Endothelial cell of umbilical vein (primary cell): ENCODE data around the gene PIBF1. TPM values are rescaled to one million over a fixed set of nuclear protein-coding genes. Genes with fewer than 3 reads are reported as not detected.

Experiments used
- BruUV-seq: library from RNA; stranded (reverse); fragments of 400-500 nt; replicated peaks from 2 replicates; lab custom pipeline; 2021; lab: Mats Ljungman, UMichigan
- CTCF ChIA-PET: fragments of 300-600, 350-600 bp; sonication (Branson Sonifier 250); formaldehyde crosslinking; loops from one replicate; lab custom pipeline; 2021; ENCODE audit warnings: antibody characterized with exemption, inconsistent platforms; lab: Charles Lee
- POLR2A ChIA-PET: fragments of 300-600, 350-600 bp; sonication (Branson Sonifier 250); formaldehyde crosslinking; loops from one replicate; lab custom pipeline; 2021; ENCODE audit warnings: antibody characterized with exemption, inconsistent platforms; lab: Charles Lee
- DNase-seq: peaks from one replicate; pipeline ENCODE4 v3.0.0-alpha.2; 2011; ENCODE audit warnings: low read depth, low spot score
- FAIRE-seq: peaks from 2 replicates; lab custom pipeline; 2011; peaks lifted over from hg19 to GRCh38; lab: Jason Lieb, UNC
- H2AFZ ChIP-seq: 2 replicates; pipeline ENCODE4 v1.6.0; 2012; ENCODE audit warnings: low read depth, low read length, control low read depth, inconsistent platforms
- H3K27ac ChIP-seq: 2 replicates; pipeline ENCODE4 v1.5.1; 2011; ENCODE audit warnings: low read depth, mild to moderate bottlenecking, control low read depth, low read length, moderate library complexity; ENCODE audit not compliant: insufficient read depth
- H3K27me3 ChIP-seq, 2 experiments: 2 replicates each; pipeline versions ENCODE4 v1.6.0 to v1.6.1; 2011; ENCODE audit warnings: low read length in 2 of 2, mixed read lengths in 1 of 2; ENCODE audit not compliant: control insufficient read depth in 2 of 2, insufficient read depth in 2 of 2
- H3K36me3 ChIP-seq, 2 experiments: 2 replicates in 1 of 2; 3 replicates in 1 of 2; pipeline ENCODE4 v1.5.1; 2011; ENCODE audit warnings: low read length in 2 of 2, mild to moderate bottlenecking in 1 of 2, moderate library complexity in 1 of 2; ENCODE audit not compliant: control insufficient read depth in 2 of 2, insufficient read depth in 2 of 2; ENCODE audit errors: extremely low read depth in 1 of 2
- H3K4me1 ChIP-seq: 3 replicates; pipeline ENCODE4 v1.5.1; 2011; ENCODE audit warnings: mild to moderate bottlenecking, low read length; ENCODE audit not compliant: control insufficient read depth, insufficient read depth; ENCODE audit errors: extremely low read depth
- H3K4me2 ChIP-seq: 2 replicates; pipeline ENCODE4 v1.6.1; 2011; ENCODE audit warnings: low read length, control low read depth, mixed read lengths; ENCODE audit not compliant: insufficient read depth
- H3K4me3 ChIP-seq, 3 experiments: fragments of 200-600 bp in 1 of 3; sonication (generic), shearing (Covaris generic) in 1 of 3; replicated peaks in 1 of 3; 2 replicates each; pipeline ENCODE4 v1.5.1; 2011 to 2016; ENCODE audit warnings: control low read depth in 3 of 3, low read length in 3 of 3, mild to moderate bottlenecking in 2 of 3, inconsistent platforms in 1 of 3, low read depth in 1 of 3, moderate library complexity in 1 of 3; ENCODE audit not compliant: insufficient read depth in 1 of 3
- H3K79me2 ChIP-seq: 2 replicates; pipeline ENCODE4 v1.6.0; 2012; ENCODE audit warnings: low read length, inconsistent platforms; ENCODE audit not compliant: control insufficient read depth, insufficient read depth
- H3K9ac ChIP-seq: replicated peaks from 2 replicates; pipeline ENCODE3; 2011; ENCODE audit warnings: low read length, control low read depth; ENCODE audit not compliant: insufficient read depth; ENCODE audit errors: extremely low read depth
- H3K9me1 ChIP-seq: replicated peaks from 3 replicates; pipeline ENCODE4 v1.6.0; 2011; ENCODE audit warnings: mild to moderate bottlenecking, low read length; ENCODE audit not compliant: control insufficient read depth, insufficient read depth; ENCODE audit errors: extremely low read depth
- H3K9me3 ChIP-seq: replicated peaks from 2 replicates; pipeline ENCODE4 v1.5.1; 2012; ENCODE audit warnings: low read length, inconsistent platforms; ENCODE audit not compliant: control insufficient read depth, insufficient read depth
- H4K20me1 ChIP-seq: replicated peaks from 2 replicates; pipeline ENCODE3; 2011; ENCODE audit warnings: mild to moderate bottlenecking, low read length; ENCODE audit not compliant: control insufficient read depth, insufficient read depth; ENCODE audit errors: extremely low read depth
- EZH2 ChIP-seq: IDR thresholded peaks from 2 replicates; pipeline ENCODE4 v1.6.1; 2012; ENCODE audit warnings: borderline replicate concordance, low read depth, mild to moderate bottlenecking, moderate library complexity, low read length, inconsistent platforms; ENCODE audit not compliant: severe bottlenecking
- FOS ChIP-seq: IDR thresholded peaks from 2 replicates; pipeline ENCODE4 v1.6.1; 2011; ENCODE audit warnings: mild to moderate bottlenecking, low read length, moderate library complexity, borderline replicate concordance; ENCODE audit not compliant: insufficient read depth
- GATA2 ChIP-seq: IDR thresholded peaks from 2 replicates; pipeline ENCODE4 v1.7.0; 2011; ENCODE audit warnings: low read depth, mild to moderate bottlenecking, moderate library complexity, mixed read lengths, low read length; ENCODE audit not compliant: insufficient read length, insufficient read depth
- JUN ChIP-seq: IDR thresholded peaks from 2 replicates; pipeline ENCODE4 v1.6.1; 2011; ENCODE audit warnings: borderline replicate concordance, low read depth; ENCODE audit not compliant: insufficient read length, insufficient read depth
- MAX ChIP-seq: IDR thresholded peaks from 2 replicates; pipeline ENCODE4 v1.6.1; 2011; ENCODE audit not compliant: insufficient read depth, insufficient read length
- MYC ChIP-seq: IDR thresholded peaks from one replicate; pipeline ENCODE4 v1.6.1; 2011; ENCODE audit warnings: mild to moderate bottlenecking, low read depth, low read length
- POLR2A ChIP-seq: IDR thresholded peaks from 2 replicates; pipeline ENCODE4 v1.6.1; 2012; ENCODE audit warnings: low read depth, mild to moderate bottlenecking, control low read depth, low read length
- POLR2AphosphoS5 ChIP-seq: IDR thresholded peaks from 2 replicates; pipeline ENCODE4 v1.6.1; 2012; ENCODE audit warnings: low read depth, mild to moderate bottlenecking, control low read depth, low read length, moderate library complexity; ENCODE audit not compliant: insufficient read depth
- dilution Hi-C: fragments of 300-500 bp; cut with MboI; formaldehyde crosslinking; loops from one replicate; pipeline ENCODE4 v1.15.0; 2019; ENCODE audit warnings: low sequenced_read_pairs; ENCODE audit not compliant: extremely low pct_ligation_motif_present
- intact Hi-C: fragments of 100-400 bp; cut with micrococcal nuclease; formaldehyde crosslinking; loops from one replicate; pipeline ENCODE4 v1.10.0; 2022
- polyA plus RNA-seq, 4 experiments: library from polyadenylated mRNA; depleted of rRNA in 3 of 4; stranded (reverse) in 3 of 4; unstranded in 1 of 4; fragments of >200 nt; gene quantifications; 2 replicates each; pipeline versions ENCODE4 v1.2.1 to v1.2.3, GENCODE V29; 2011 to 2012; ENCODE audit warnings: missing spikeins in 1 of 4
- small RNA-seq: library from RNA; depleted of rRNA; stranded (forward); fragments of <200 nt; gene quantifications from one replicate; pipeline ENCODE3, GENCODE V24; 2012; ENCODE audit warnings: low replicate concordance, low read depth; ENCODE audit not compliant: insufficient read depth, insufficient read length
- total RNA-seq: library from RNA; stranded (reverse); gene quantifications from 2 replicates; pipeline ENCODE4 v1.2.3, GENCODE V29; 2021

Gene PIBF1
- total and polyA plus RNA-seq, 2 donors (not counting 3 experiments of a cell fraction or from before 2014, with no cell fraction given) = 1.4 to 18.4 TPM

- no peak for FAIRE-seq
- Histone ChIP-seq H3K79me2 (no peaks in the 10 kb centered on the region), H3K4me1 (peaks cover 5% of the 10 kb centered on the region)
Measured at GRCh38 chr13:73065036-73065435, 283.1 kb downstream of the PIBF1 start.

GRCh38 chr13:73065665-73066340 lies 283.9 kb downstream of the PIBF1 start:
- no peak overlapping the region for H3K27ac ChIP-seq
- CTCF ChIA-PET = no interaction called here
- no peaks in the 10 kb centered on the region for H3K9me1 ChIP-seq
- no TSS peak for BruUV-seq
- DNase-seq = no peak
- no peak overlapping the region for H3K9ac ChIP-seq
- H3K36me3 ChIP-seq = no peaks in the 10 kb centered on the region
- POLR2A ChIA-PET = interaction anchor here (0.7 kb wide), 1 partner anchor 69 kb away, joined by 3 read pairs; no protein-coding TSS in a partner anchor
- no peak for TF ChIP-seq FOS
- TF ChIP-seq MYC = no peak
- no peak for TF ChIP-seq MAX
- H3K4me1 ChIP-seq = no peaks in the 10 kb centered on the region
- H3K4me2 ChIP-seq = no peak overlapping the region
- dilution Hi-C loops (no loop called here), intact Hi-C loops (no loop called here)
- no peaks in the 10 kb centered on the region for H4K20me1 ChIP-seq
- no peak overlapping the region for H3K4me3 ChIP-seq
- no peaks in the 10 kb centered on the region for H3K9me3 ChIP-seq
- no peak for FAIRE-seq
- no peak overlapping the region for H2AFZ ChIP-seq
- H3K27me3 ChIP-seq = no peaks in the 10 kb centered on the region
- H3K79me2 ChIP-seq = no peaks in the 10 kb centered on the region

More at GRCh38 chr13:73065036-73065435, 283.1 kb downstream of the PIBF1 start:
- H3K4me3 ChIP-seq = no peak overlapping the region
- DNase-seq = no peak
- H3K9ac ChIP-seq = no peak overlapping the region
- no peaks in the 10 kb centered on the region for H3K36me3 ChIP-seq
- no peaks in the 10 kb centered on the region for H3K9me3 ChIP-seq
- no peaks in the 10 kb centered on the region for H4K20me1 ChIP-seq
- TF ChIP-seq POLR2AphosphoS5 = no peak
- no peak for TF ChIP-seq EZH2
- no peak for TF ChIP-seq GATA2
- TF ChIP-seq POLR2A = no peak
- TF ChIP-seq JUN = no peak
- H3K4me2 ChIP-seq = no peak overlapping the region
- intact Hi-C loops = no loop called here
- no peak overlapping the region for H3K27ac ChIP-seq
- no TSS peak for BruUV-seq
- CTCF ChIA-PET = no interaction called here
- H3K9me1 ChIP-seq = no peaks in the 10 kb centered on the region
- POLR2A ChIA-PET = no interaction called here
- H3K27me3 ChIP-seq = no peaks in the 10 kb centered on the region
- dilution Hi-C loops = no loop called here
- H2AFZ ChIP-seq = no peak overlapping the region

Small RNA genes within 50 kb of the gene (small RNA-seq; reads per million reads assigned to genes)
- gene RNU6-79P = not detected

Other genes starting within 250 kb of the PIBF1 start
- gene MZT1, start 54.5 kb upstream of the PIBF1 start, total RNA-seq = 19.4 and 22.6 TPM in 2 replicates
- gene MZT1, start 54.5 kb upstream of the PIBF1 start, polyA plus RNA-seq = 4.2 and 6.3 TPM in 2 replicates
- 11.2 and 11.5 TPM in 2 replicates for gene BORA, start 54.2 kb upstream of the PIBF1 start, total RNA-seq
- 2.4 and 3.2 TPM in 2 replicates for gene BORA, start 54.2 kb upstream of the PIBF1 start, polyA plus RNA-seq
- gene DIS3, start 233 bp upstream of the PIBF1 start, total RNA-seq = 31.4 and 32.8 TPM in 2 replicates
- gene DIS3, start 233 bp upstream of the PIBF1 start, polyA plus RNA-seq = 11.4 and 12.4 TPM in 2 replicates